ENCODE results near the gene PLEKHA4.

DNA sequence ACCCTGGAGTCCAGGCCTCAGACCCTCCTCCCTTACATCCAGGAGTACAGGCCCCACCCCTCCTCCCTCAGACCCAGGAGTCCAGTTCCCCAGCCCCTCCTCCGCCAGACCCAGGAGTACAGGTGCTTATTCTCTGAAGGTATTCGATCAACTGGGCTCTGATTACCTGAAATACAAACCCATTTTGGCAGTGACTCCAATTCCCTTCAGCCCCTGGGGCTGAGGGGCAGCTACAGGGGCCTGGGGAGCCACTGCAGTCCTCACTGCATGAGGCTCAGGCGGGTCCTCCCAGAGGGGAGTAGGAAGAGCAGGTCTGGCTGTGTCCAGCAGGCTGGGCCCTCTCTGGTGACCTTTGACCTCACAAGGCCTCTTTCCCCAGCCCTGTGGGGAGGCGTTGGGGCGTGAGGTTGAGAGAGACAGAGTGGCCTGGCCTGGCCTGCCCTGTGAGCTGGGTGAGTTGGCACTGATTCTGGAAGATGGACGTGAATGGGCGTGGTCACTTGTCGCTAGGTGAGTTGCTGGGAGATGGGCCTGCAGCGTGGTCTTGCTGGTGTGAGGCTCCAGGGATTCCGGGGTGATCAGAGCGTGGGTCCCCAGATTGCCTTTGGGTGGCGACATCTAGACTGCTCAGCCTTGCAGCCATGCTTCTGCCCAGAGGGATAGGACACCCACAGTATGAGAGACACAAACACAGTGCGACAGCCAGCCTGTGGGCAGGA is 60.7 kb downstream of the PLEKHA4 start:
- no peak for TF ChIP-seq CEBPB (IDR thresholded peaks at IDR 0.05)
- TF ChIP-seq CREB1 (IDR thresholded peaks at IDR 0.05; ENCODE audit: low read depth): no peak
- TF ChIP-seq RAD21 (IDR thresholded peaks at IDR 0.05; ENCODE audit: low read depth): no peak
- TF ChIP-seq TAF1 (IDR thresholded peaks at IDR 0.05; ENCODE audit: low read depth): no peak
- no peak for TF ChIP-seq FOXM1 (IDR thresholded peaks at IDR 0.05; ENCODE audit: borderline replicate concordance, low read depth)
- TF ChIP-seq, protein P1, sequence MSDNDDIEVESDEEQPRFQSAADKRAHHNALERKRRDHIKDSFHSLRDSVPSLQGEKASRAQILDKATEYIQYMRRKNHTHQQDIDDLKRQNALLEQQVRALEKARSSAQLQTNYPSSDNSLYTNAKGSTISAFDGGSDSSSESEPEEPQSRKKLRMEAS (IDR thresholded peaks at IDR 0.05): no peak
- TF ChIP-seq, protein P2, sequence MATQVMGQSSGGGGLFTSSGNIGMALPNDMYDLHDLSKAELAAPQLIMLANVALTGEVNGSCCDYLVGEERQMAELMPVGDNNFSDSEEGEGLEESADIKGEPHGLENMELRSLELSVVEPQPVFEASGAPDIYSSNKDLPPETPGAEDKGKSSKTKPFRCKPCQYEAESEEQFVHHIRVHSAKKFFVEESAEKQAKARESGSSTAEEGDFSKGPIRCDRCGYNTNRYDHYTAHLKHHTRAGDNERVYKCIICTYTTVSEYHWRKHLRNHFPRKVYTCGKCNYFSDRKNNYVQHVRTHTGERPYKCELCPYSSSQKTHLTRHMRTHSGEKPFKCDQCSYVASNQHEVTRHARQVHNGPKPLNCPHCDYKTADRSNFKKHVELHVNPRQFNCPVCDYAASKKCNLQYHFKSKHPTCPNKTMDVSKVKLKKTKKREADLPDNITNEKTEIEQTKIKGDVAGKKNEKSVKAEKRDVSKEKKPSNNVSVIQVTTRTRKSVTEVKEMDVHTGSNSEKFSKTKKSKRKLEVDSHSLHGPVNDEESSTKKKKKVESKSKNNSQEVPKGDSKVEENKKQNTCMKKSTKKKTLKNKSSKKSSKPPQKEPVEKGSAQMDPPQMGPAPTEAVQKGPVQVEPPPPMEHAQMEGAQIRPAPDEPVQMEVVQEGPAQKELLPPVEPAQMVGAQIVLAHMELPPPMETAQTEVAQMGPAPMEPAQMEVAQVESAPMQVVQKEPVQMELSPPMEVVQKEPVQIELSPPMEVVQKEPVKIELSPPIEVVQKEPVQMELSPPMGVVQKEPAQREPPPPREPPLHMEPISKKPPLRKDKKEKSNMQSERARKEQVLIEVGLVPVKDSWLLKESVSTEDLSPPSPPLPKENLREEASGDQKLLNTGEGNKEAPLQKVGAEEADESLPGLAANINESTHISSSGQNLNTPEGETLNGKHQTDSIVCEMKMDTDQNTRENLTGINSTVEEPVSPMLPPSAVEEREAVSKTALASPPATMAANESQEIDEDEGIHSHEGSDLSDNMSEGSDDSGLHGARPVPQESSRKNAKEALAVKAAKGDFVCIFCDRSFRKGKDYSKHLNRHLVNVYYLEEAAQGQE (IDR thresholded peaks at IDR 0.05; ENCODE audit: low read depth): no peak
- TF ChIP-seq EP300 (IDR thresholded peaks at IDR 0.05; ENCODE audit: borderline replicate concordance): no peak
- TF ChIP-seq YY1 (IDR thresholded peaks at IDR 0.05; ENCODE audit: low read depth): no peak
- no peak for TF ChIP-seq EGR1 (IDR thresholded peaks at IDR 0.05)
- no peak for TF ChIP-seq TCF12 (IDR thresholded peaks at IDR 0.05; ENCODE audit: low read depth)
- TF ChIP-seq NFIC (IDR thresholded peaks at IDR 0.05): no peak
